Choroid plexus epithelial cell (primary cell): ENCODE data around the gene DDX10.

Experiments
- DNase-seq: peaks from one replicate; pipeline ENCODE4 v3.0.0-alpha.2; 2010; ENCODE audit warnings: low read depth
- H3K4me3 ChIP-seq: 2 replicates; pipeline ENCODE4 v1.5.1; 2011; ENCODE audit warnings: low read depth, mild to moderate bottlenecking, control low read depth, low read length, moderate library complexity
- CTCF ChIP-seq: conservative IDR thresholded peaks from 2 replicates; pipeline ENCODE4 v1.5.1; 2011; ENCODE audit warnings: low read depth, mild to moderate bottlenecking, control low read depth, inconsistent platforms, low read length, moderate library complexity

DDX10 gene

GRCh38 chr11:108926841-108927577 lies 262.1 kb downstream of the DDX10 start:
- DNase-seq, result peak; percentile 44
- no peak for TF ChIP-seq CTCF

GRCh38 chr11:108927791-108928545 lies 263.1 kb downstream of the DDX10 start:
- no peak for TF ChIP-seq CTCF
- DNase-seq, result peak; percentile 54
- H3K4me3 ChIP-seq, result no peak overlapping the region

More at GRCh38 chr11:108926841-108927577, 262.1 kb downstream of the DDX10 start:
- H3K4me3 ChIP-seq, result no peak overlapping the region

GRCh38 chr11:108929241-108929640 lies 264.4 kb downstream of the DDX10 start:
- H3K4me3 ChIP-seq, result no peak overlapping the region
- DNase-seq, result peak; percentile 97
- no peak for TF ChIP-seq CTCF

GRCh38 chr11:108931168-108931567 lies 266.3 kb downstream of the DDX10 start:
- TF ChIP-seq CTCF, result no peak
- H3K4me3 ChIP-seq, result no peak overlapping the region
- DNase-seq, result no peak

- no peak overlapping the region for H3K4me3 ChIP-seq
- DNase-seq, result peak; percentile 69
- no peak for TF ChIP-seq CTCF
Observed at GRCh38 chr11:108933630-108934029, 268.8 kb downstream of the DDX10 start.

GRCh38 chr11:108934289-108934688 lies 269.4 kb downstream of the DDX10 start:
- no peak for DNase-seq
- H3K4me3 ChIP-seq, result no peak overlapping the region
- TF ChIP-seq CTCF, result no peak
